HG02678 (cell line): ENCODE measurements around the gene NT5DC1.
A peak's percentile ranks its signal among the peaks of the same experiment; 100 is the strongest.

ENCODE experiments used
- ATAC-seq: cut with Tn5 transposase; IDR thresholded peaks from one replicate; pipeline ENCODE4 v1.9.1; 2021; ENCODE audit warnings: mild to moderate bottlenecking, moderate library complexity; ENCODE audit not compliant: unreplicated experiment

Gene NT5DC1

DNA sequence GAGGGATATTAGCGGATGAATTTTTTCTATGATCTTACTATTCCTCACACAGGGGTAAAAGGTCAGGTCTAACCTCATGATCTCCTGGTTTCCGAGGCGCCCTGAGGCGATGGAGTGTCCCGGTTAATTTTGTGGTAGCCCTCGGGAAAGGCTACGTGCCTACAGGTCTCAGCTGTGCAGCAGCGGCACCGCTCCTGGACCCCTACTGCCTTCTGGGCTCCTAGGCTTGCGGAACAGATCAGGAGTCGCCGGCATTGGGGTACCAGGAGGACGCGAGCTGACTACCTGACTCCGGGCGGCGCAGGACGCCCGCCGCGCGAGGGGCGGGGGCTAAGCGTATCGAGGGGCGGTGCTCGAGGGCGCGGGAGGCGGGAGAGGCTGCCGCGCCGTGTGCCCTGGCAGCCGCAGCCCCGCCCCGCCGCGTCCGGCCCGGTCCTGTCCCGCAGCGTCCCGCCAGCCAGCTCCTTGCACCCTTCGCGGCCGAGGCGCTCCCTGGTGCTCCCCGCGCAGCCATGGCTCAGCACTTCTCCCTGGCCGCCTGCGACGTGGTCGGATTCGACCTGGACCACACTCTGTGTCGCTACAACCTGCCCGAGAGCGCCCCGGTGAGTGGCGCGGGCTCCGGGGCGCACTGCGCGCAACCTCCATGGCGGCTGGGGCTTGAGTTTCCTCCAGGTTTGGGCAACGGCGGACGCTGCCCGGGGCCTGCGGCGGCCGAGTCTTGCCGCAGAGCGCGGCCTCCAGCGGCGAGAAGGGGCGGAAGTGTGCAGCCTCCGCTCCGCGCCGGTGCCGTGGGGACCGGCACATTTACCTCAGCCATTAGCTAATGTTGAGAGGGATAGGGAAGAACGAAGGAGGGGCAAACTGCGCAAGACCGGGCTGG lies at the start of gene NT5DC1:
NT5DC1 (plus strand) TSS at position 435 of the 883 bp plus-strand sequence; CDS start at position 513, 78 bp downstream.
- ATAC-seq: peak; percentile 86

DNA sequence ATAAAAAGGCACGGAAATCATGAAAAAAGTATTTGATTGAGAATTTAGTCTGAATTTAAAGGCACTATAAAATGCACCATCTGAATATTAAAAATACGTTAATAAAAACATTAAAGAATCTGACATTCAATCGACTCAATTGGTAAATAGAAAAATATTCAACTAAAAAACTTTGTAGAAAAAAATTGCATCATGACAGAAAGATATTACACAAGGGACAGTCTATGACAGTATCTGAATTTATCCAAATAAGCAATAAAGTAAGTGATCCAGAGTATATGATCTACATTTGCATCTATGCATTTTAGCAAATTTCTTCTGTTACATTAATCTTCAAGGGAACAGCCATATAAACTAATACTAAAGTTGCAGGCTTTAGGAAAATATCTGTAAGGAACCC lies 49.4 kb upstream of the NT5DC1 start:
- ATAC-seq: no peak

DNA sequence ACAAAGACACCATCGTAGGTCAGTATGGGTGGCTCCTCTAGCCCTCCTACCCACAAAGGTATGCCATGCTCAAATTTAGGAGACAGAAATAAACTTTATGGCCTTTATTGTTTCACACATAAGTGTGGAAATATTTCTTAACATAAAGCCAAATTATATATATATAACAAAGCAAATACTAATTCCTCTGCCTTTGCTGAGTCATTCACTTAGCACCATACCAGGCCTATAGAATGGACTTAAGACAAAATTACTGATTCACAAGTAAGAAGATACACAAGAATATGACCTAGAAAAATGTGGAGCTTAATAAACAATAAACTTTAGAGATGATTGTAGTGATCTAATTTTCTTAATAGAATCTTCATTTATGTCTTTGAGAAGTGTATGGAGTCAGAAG lies 45.1 kb upstream of the NT5DC1 start:
- no peak for ATAC-seq

GRCh38 chr6:116057766-116058165 lies 42.9 kb upstream of the NT5DC1 start:
- ATAC-seq: no peak

DNA sequence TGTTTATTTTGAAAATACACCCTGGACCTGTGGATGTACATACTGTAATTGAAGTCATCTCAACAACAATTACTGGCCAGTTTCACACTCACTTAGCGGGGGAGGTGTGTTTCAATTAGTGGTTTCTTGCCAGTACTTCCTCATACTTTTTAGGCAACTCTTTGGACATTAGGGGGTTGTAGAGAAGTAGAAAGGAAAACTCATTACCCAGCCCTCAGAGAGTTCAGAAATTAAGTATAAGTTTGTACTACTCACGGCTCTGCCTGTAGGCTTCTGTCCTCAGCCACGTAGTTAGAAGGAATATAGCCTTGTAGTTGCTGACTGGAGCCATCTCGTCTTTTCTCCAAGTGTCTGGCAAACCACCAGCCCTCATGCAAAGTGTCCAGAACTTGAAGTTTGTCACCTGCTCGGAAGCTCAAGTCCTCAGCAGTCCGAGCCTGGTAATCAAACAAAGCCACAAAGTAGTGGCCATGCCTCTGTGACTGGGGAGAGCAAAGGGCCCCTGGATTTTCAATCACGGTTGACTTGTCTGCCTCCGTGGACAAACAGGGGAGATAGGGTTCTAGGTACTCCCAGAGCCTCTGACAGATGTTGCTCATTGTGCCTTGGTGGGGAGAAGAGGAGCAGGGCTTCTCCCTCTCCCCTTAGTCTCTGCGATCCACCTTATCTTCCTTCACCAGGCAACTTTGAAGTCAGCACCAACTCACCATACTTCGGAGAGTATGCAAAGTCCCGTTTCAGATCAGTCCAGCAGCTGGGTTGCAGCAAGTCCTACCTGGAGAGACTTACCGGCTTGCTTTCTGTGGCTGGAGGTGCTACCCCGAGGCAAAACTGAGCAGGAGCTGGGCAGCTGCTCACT lies 40.7 kb upstream of the NT5DC1 start:
- ATAC-seq: peak; percentile 73

DNA sequence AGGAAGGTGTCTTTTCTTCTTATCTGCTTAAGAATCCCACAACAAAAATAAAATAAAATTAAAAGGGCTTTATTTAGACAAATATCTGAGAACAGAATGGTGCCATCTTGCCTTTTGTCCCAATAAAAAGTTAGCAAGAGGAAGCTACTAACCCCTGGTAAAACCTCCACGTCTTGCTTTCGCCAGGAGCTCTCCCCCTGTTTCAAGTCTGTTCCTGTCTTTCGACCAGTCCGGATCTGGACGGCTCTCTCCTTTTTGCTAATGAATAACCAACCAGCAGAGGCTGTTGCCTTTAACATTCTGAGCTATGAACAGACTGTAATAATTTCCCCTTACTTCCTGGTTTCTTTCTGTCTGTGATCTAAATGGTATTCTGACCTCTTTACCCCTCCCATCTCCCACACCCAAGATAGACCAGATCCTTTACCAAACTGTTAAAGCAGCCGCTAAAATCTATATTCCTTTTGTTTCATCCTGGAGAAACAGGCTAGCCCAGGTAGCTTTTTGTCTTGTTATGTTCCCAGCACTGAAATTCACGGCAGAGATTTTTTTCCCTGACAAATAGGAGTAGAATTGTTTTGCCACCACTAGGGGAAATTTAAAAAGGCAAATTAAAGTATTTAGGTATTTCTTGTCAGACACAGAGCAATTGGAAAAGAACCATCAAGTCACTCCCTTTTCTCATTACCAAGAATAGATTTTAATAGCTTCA lies 39.9 kb upstream of the NT5DC1 start, which contains the start of gene FRK:
FRK (minus strand) TSS at position 320 of the 712 bp plus-strand sequence. CDS start 580 bp downstream, outside the sequence.
- ATAC-seq: no peak

- ATAC-seq: no peak
These were observed 38.2 kb upstream of the NT5DC1 start for GRCh38 chr6:116062496-116062895.

GRCh38 chr6:116064666-116065065 lies 36.0 kb upstream of the NT5DC1 start:
- ATAC-seq: no peak

GRCh38 chr6:116066789-116067188 lies 33.9 kb upstream of the NT5DC1 start:
- no peak for ATAC-seq

DNA sequence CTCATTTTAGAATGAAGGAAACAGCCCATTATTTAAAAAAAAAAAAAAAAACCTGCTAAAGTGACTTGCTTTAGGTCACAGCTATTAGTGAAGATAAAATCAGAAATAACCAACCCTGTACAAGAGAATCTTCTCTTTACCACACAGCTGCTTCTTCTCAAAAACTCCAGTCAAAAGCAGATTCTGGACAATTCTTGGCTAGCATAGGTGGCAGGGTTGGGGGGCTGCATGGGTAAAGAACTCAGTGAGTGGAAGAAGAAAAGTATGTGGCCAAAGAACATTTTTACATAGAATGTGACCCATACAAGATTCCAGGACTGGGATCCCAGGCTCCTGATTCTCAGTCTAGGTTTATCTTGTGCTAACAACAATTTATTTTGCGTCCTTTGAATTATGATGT lies 30.6 kb upstream of the NT5DC1 start:
- no peak for ATAC-seq

GRCh38 chr6:116070616-116071389 lies 29.9 kb upstream of the NT5DC1 start:
- ATAC-seq: no peak

DNA sequence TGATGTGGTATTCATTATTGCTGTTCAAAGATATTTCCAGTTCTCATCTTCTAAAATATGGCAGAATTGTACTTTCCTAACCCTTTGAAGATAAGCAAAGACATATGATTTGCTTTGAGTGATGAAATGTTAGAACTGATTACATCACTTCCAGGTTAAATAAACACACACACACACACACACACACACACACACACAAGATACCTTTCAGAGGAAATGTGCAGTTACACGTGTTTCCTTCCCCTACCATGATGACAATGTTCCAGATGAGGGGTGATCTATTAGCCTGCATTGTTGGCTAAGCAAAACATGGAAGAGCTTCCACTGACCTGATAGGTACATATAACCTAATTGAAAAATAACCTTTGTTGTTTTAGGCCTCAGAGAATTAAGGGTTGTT lies 28.3 kb upstream of the NT5DC1 start:
- ATAC-seq: no peak

DNA sequence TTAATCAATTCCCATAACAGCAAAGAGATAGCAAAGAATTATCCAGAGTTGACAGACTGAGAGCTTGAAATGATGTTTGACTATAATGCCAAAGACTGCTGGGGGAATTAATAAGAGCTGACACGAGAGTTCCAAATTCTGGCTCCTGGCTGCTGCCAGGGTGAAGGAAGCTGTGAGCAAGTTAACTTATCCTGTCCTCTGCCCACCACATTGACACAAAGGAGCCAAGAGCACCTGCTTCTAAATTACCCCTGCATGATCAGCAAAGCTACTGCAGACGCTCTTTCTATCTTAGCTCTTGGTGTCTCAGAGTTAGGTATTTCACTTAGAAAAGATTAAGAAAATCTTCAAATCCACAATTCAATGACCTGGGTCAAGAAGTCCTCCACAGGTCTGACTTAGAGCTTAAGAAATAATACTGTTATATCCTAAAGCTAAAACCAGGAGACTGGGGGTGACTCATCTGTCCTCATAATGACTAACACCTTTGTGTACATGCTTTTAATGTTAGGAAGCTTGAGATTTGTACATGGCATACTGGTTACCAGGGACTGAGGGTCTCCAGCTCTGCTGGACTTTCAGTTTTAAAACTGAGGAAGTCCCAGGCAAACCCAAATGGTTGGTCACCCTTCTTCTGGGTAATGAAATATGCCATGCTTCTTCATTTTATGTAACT lies 26.8 kb upstream of the NT5DC1 start:
- ATAC-seq: no peak

DNA sequence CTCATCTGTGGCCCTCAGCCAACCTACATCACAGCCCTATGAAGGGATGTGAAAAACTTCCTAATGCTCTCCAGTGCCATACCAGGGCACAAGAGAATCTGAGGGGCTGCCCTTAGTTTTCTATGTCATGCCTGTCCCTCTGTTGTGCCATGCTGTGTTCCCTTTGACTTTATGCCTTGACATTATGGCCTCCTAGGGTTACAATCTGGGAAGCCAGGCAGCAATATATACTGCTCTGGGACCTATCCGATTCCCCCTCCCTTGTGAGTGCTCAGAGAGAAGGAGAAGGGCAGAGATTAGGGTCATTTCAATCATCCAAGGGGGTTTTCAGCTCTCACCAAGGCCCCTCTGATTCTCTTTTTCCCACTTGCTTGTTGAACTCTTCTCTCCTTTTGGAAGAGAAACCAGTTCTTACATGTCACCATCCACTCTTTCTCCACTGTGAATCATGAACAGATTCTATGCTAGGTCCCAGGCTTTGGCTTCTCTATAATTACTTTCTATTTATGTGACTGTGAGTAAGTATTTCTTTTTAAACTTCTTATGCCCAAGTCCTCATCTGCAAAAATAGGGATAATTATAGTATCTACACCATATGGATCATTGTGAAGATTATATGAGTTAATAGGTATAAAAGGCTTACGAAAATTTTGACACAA lies 25.8 kb upstream of the NT5DC1 start:
- ATAC-seq: no peak

DNA sequence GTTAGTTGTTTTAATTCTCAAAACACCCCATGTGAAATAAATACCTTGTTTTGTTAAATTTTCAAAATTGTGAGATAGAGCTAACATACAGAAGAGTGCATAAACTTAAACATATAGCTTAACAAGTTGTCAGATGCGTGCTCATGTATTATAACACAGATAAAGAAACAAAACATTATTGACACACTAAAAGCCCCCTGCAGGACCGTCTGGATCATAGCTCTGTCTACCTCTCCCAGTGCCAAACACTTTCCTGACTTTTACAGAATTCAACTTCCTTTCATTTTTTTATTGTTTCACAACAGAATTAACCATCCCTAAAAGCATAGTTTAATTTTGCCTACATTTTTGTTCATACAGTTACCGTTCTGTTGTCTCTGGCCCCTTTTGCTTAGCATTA lies 22.1 kb upstream of the NT5DC1 start:
- ATAC-seq: no peak

DNA sequence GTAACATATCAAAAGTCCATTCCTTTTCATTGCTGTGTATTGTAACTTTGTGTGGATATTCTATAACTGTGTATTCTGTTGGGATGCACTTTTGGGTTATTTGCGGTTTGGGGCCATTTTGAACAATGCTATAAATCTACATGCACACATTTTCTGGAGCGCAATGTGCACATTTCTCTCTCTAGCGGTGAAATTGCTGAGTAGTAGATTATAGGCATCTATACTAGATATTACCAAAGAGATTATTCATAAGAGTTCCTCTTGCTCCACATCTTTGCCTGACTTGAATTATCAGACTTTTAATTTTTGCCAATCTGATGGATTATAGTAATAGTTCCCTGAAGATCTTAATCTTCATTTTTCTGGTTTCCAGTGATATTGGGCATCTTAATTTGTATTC lies 21.7 kb upstream of the NT5DC1 start:
- ATAC-seq: no peak

- no peak for ATAC-seq
These were observed 17.6 kb upstream of the NT5DC1 start for GRCh38 chr6:116083052-116083451.

GRCh38 chr6:116084284-116084683 lies 16.4 kb upstream of the NT5DC1 start:
- ATAC-seq: no peak

- ATAC-seq: peak; percentile 95
These were observed 13.1 kb upstream of the NT5DC1 start for GRCh38 chr6:116087437-116088027.
